Stimulated activated memory B cell treated with anti-CD40 and anti-IgM and Interleukin-4, amounts not matched to agents 10 μg/mL and 1 μg/mL and 100 μg/mL, for 72 hours (primary cell): ENCODE measurements around the gene ZFYVE1.
A peak's percentile ranks its signal among the peaks of the same experiment; 100 is the strongest.
"Not testable (repeated sequence)": the region's sequence is repeated elsewhere in the genome, so short reads cannot be mapped to it uniquely, and the experiment has no call there.

Experiments used
- ATAC-seq: fragments of 150-1000 bp; cut with Tn5 transposase; 2 replicates; pipeline ENCODE4 v1.10.0; 2021
- H3K27ac Mint-ChIP-seq: one replicate; pipeline ENCODE4 v1.8.0; 2022; ENCODE audit warnings: mild to moderate bottlenecking, mixed read lengths
- H3K27me3 Mint-ChIP-seq: one replicate; pipeline ENCODE4 v1.8.0; 2022; ENCODE audit warnings: mixed read lengths
- H3K36me3 Mint-ChIP-seq: one replicate; pipeline ENCODE4 v1.8.0; 2022; ENCODE audit warnings: mixed read lengths
- H3K4me1 Mint-ChIP-seq: one replicate; pipeline ENCODE4 v1.8.0; 2022; ENCODE audit warnings: mixed read lengths
- H3K4me3 Mint-ChIP-seq: one replicate; pipeline ENCODE4 v1.8.0; 2022; ENCODE audit warnings: mild to moderate bottlenecking, moderate library complexity, mixed read lengths
- H3K9me3 Mint-ChIP-seq: one replicate; pipeline ENCODE4 v1.8.0; 2022; ENCODE audit warnings: mixed read lengths

The ZFYVE1 gene

GRCh38 chr14:72978856-72979255 lies 48.0 kb downstream of the ZFYVE1 start:
- Mint-ChIP-seq H3K27me3 (no peaks in the 10 kb centered on the region), H3K4me3 (no peak overlapping the region), H3K4me1 (no peaks in the 10 kb centered on the region), H3K9me3 (no peaks in the 10 kb centered on the region), H3K36me3 (peaks cover 66% of the 10 kb centered on the region), H3K27ac (no peak overlapping the region)
- no peak for ATAC-seq

- no peaks in the 10 kb centered on the region for H3K27me3 Mint-ChIP-seq
- peaks cover 59% of the 10 kb centered on the region for H3K36me3 Mint-ChIP-seq
Observed at GRCh38 chr14:72975770-72976169, 51.1 kb downstream of the ZFYVE1 start.

GRCh38 chr14:72974661-72975060 lies 52.2 kb downstream of the ZFYVE1 start:
- H3K4me1 Mint-ChIP-seq, result no peaks in the 10 kb centered on the region
- H3K27me3 Mint-ChIP-seq, result no peaks in the 10 kb centered on the region
- H3K27ac Mint-ChIP-seq, result no peak overlapping the region
- no peak for ATAC-seq
- no peaks in the 10 kb centered on the region for H3K9me3 Mint-ChIP-seq
- peaks cover 62% of the 10 kb centered on the region for H3K36me3 Mint-ChIP-seq
- H3K4me3 Mint-ChIP-seq, result no peak overlapping the region

More at GRCh38 chr14:72975770-72976169, 51.1 kb downstream of the ZFYVE1 start:
- H3K9me3 Mint-ChIP-seq, result no peaks in the 10 kb centered on the region
- no peak overlapping the region for H3K4me3 Mint-ChIP-seq
- H3K4me1 Mint-ChIP-seq, result no peaks in the 10 kb centered on the region
- H3K27ac Mint-ChIP-seq, result no peak overlapping the region
- no peak for ATAC-seq

GRCh38 chr14:72970824-72971434 lies 56.0 kb downstream of the ZFYVE1 start:
- no peaks in the 10 kb centered on the region for H3K9me3 Mint-ChIP-seq
- no peaks in the 10 kb centered on the region for H3K27me3 Mint-ChIP-seq
- peaks cover 57% of the 10 kb centered on the region for H3K36me3 Mint-ChIP-seq
- no peak for ATAC-seq
- no peaks in the 10 kb centered on the region for H3K4me1 Mint-ChIP-seq
- no peak overlapping the region for H3K27ac Mint-ChIP-seq
- no peak overlapping the region for H3K4me3 Mint-ChIP-seq

- ATAC-seq, result no peak
- peaks cover 53% of the 10 kb centered on the region for H3K36me3 Mint-ChIP-seq
- H3K27me3 Mint-ChIP-seq, result no peaks in the 10 kb centered on the region
- no peaks in the 10 kb centered on the region for H3K9me3 Mint-ChIP-seq
- H3K4me3 Mint-ChIP-seq, result no peak overlapping the region
- H3K4me1 Mint-ChIP-seq, result no peaks in the 10 kb centered on the region
- no peak overlapping the region for H3K27ac Mint-ChIP-seq
Observed at GRCh38 chr14:72970058-72970630, 56.8 kb downstream of the ZFYVE1 start.

- H3K9me3 Mint-ChIP-seq, result no peaks in the 10 kb centered on the region
- H3K27me3 Mint-ChIP-seq, result no peaks in the 10 kb centered on the region
- H3K4me3 Mint-ChIP-seq, result no peak overlapping the region
- peaks cover 41% of the 10 kb centered on the region for H3K36me3 Mint-ChIP-seq
- H3K27ac Mint-ChIP-seq, result no peak overlapping the region
- H3K4me1 Mint-ChIP-seq, result no peaks in the 10 kb centered on the region
- ATAC-seq, result no peak
Observed at GRCh38 chr14:72968316-72968715, 58.6 kb downstream of the ZFYVE1 start.

- Mint-ChIP-seq H3K27me3 (no peaks in the 10 kb centered on the region), H3K4me1 (no peaks in the 10 kb centered on the region), H3K9me3 (no peaks in the 10 kb centered on the region), H3K36me3 (peaks cover 50% of the 10 kb centered on the region), H3K4me3 (no peak overlapping the region), H3K27ac (peak overlapping the region; percentile 0)
- ATAC-seq, result no peak
Observed at GRCh38 chr14:72966038-72966437, 60.9 kb downstream of the ZFYVE1 start.

GRCh38 chr14:72965249-72965648 lies 61.7 kb downstream of the ZFYVE1 start:
- Mint-ChIP-seq H3K27ac (peak overlapping the region; percentile 0), H3K27me3 (no peaks in the 10 kb centered on the region), H3K9me3 (no peaks in the 10 kb centered on the region), H3K4me3 (no peak overlapping the region), H3K4me1 (no peaks in the 10 kb centered on the region), H3K36me3 (peaks cover 51% of the 10 kb centered on the region)
- ATAC-seq, result no peak

- no peaks in the 10 kb centered on the region for H3K4me1 Mint-ChIP-seq
- no peak for ATAC-seq
- no peak overlapping the region for H3K27ac Mint-ChIP-seq
- H3K4me3 Mint-ChIP-seq, result no peak overlapping the region
- no peaks in the 10 kb centered on the region for H3K9me3 Mint-ChIP-seq
- H3K36me3 Mint-ChIP-seq, result peaks cover 55% of the 10 kb centered on the region
- H3K27me3 Mint-ChIP-seq, result no peaks in the 10 kb centered on the region
Observed at GRCh38 chr14:72962829-72963312, 64.0 kb downstream of the ZFYVE1 start.

- not testable (repeated sequence) for ATAC-seq, H3K27me3 Mint-ChIP-seq, H3K9me3 Mint-ChIP-seq, H3K27ac Mint-ChIP-seq, H3K4me3 Mint-ChIP-seq, H3K4me1 Mint-ChIP-seq
- peaks cover 61% of the 10 kb centered on the region for H3K36me3 Mint-ChIP-seq
Observed at GRCh38 chr14:72962336-72962754, 64.6 kb downstream of the ZFYVE1 start.

- no peak overlapping the region for H3K4me3 Mint-ChIP-seq
- no peak for ATAC-seq
- H3K36me3 Mint-ChIP-seq, result peaks cover 67% of the 10 kb centered on the region
- H3K4me1 Mint-ChIP-seq, result no peaks in the 10 kb centered on the region
- no peaks in the 10 kb centered on the region for H3K9me3 Mint-ChIP-seq
- H3K27me3 Mint-ChIP-seq, result no peaks in the 10 kb centered on the region
- H3K27ac Mint-ChIP-seq, result no peak overlapping the region
Observed at GRCh38 chr14:72961579-72962335, 65.1 kb downstream of the ZFYVE1 start.

GRCh38 chr14:72961016-72961415 lies 65.9 kb downstream of the ZFYVE1 start:
- H3K36me3 Mint-ChIP-seq, result peaks cover 74% of the 10 kb centered on the region
- ATAC-seq, H3K27me3 Mint-ChIP-seq, H3K27ac Mint-ChIP-seq, H3K4me3 Mint-ChIP-seq, H3K9me3 Mint-ChIP-seq, H3K4me1 Mint-ChIP-seq: not testable (repeated sequence)

GRCh38 chr14:72958548-72958947 lies 68.4 kb downstream of the ZFYVE1 start:
- no peak for ATAC-seq
- Mint-ChIP-seq H3K27ac (no peak overlapping the region), H3K4me1 (no peaks in the 10 kb centered on the region), H3K9me3 (no peaks in the 10 kb centered on the region), H3K27me3 (no peaks in the 10 kb centered on the region), H3K4me3 (no peak overlapping the region), H3K36me3 (peaks cover 78% of the 10 kb centered on the region)

- H3K27me3 Mint-ChIP-seq, result no peaks in the 10 kb centered on the region
- no peak overlapping the region for H3K4me3 Mint-ChIP-seq
Observed at GRCh38 chr14:72957213-72957612, 69.7 kb downstream of the ZFYVE1 start.

GRCh38 chr14:72956741-72957140 lies 70.2 kb downstream of the ZFYVE1 start:
- ATAC-seq, H3K27ac Mint-ChIP-seq: not testable (repeated sequence)

More at GRCh38 chr14:72957213-72957612, 69.7 kb downstream of the ZFYVE1 start:
- no peaks in the 10 kb centered on the region for H3K9me3 Mint-ChIP-seq
- no peak for ATAC-seq
- no peaks in the 10 kb centered on the region for H3K4me1 Mint-ChIP-seq
- peaks cover 73% of the 10 kb centered on the region for H3K36me3 Mint-ChIP-seq
- no peak overlapping the region for H3K27ac Mint-ChIP-seq

GRCh38 chr14:72952171-72952570 lies 74.7 kb downstream of the ZFYVE1 start:
- Mint-ChIP-seq H3K4me3 (no peak overlapping the region), H3K4me1 (no peaks in the 10 kb centered on the region), H3K9me3 (no peaks in the 10 kb centered on the region), H3K27me3 (no peaks in the 10 kb centered on the region), H3K36me3 (peaks cover 48% of the 10 kb centered on the region), H3K27ac (no peak overlapping the region)
- no peak for ATAC-seq

More at GRCh38 chr14:72956741-72957140, 70.2 kb downstream of the ZFYVE1 start:
- H3K27me3 Mint-ChIP-seq, H3K4me1 Mint-ChIP-seq, H3K9me3 Mint-ChIP-seq, H3K4me3 Mint-ChIP-seq: not testable (repeated sequence)
- H3K36me3 Mint-ChIP-seq, result peaks cover 73% of the 10 kb centered on the region
